A549 (cell line): ENCODE data around the gene DIO3. TPM values are rescaled to one million over a fixed set of nuclear protein-coding genes. Genes with fewer than 3 reads are reported as not detected.
A peak's percentile ranks its signal among the peaks of the same experiment; 100 is the strongest.

Experiments
- ATAC-seq, 2 experiments: fragments of 200-7000 bp in 1 of 2; fragments of >200 bp in 1 of 2; cut with Nextera tagmentation in 1 of 2; cut with Tn5 transposase in 1 of 2; 3 replicates each; pipeline versions ENCODE4 v1.8.0 to v1.9.1; 2018 to 2020; ENCODE audit warnings: mild to moderate bottlenecking in 1 of 2, moderate library complexity in 1 of 2
- CTCF ChIA-PET: fragments of 300-600 bp; sonication (Branson Sonifier 250); formaldehyde crosslinking; extraction: SDS; loops from one replicate; lab custom pipeline; 2021; ENCODE audit warnings: antibody characterized with exemption, inconsistent platforms; lab: Yijun Ruan, JAX
- POLR2A ChIA-PET: fragments of 350-600 bp; formaldehyde crosslinking; extraction: SDS; loops from one replicate; lab custom pipeline; 2021; ENCODE audit warnings: antibody characterized with exemption, inconsistent platforms; lab: Yijun Ruan, JAX
- DNase-seq, 2 experiments: peaks; one replicate each; pipeline versions ENCODE4 v3.0.0 to v3.0.0-alpha.2; 2011 to 2016; ENCODE audit warnings: low read depth in 1 of 2, low spot score in 1 of 2
- FAIRE-seq: peaks from 2 replicates; lab custom pipeline; 2011; peaks lifted over from hg19 to GRCh38; lab: Jason Lieb, UNC
- H3K27ac ChIP-seq, 2 experiments: fragments of >200 bp; sonication (Bioruptor Twin); formaldehyde crosslinking; 3 replicates each; pipeline ENCODE4 v1.5.1; 2016 to 2017
- H3K4me1 ChIP-seq: fragments of >200 bp; sonication (Bioruptor Twin); formaldehyde crosslinking; 3 replicates; pipeline ENCODE4 v1.6.1; 2016
- H3K4me2 ChIP-seq: fragments of >200 bp; sonication (Bioruptor Twin); formaldehyde crosslinking; 3 replicates; pipeline ENCODE4 v1.6.1; 2016
- H3K4me3 ChIP-seq: fragments of >200 bp; sonication (Bioruptor Twin); formaldehyde crosslinking; 3 replicates; pipeline ENCODE4 v1.5.1; 2016
- H3K9me3 ChIP-seq: fragments of >200 bp; sonication (Bioruptor Twin); formaldehyde crosslinking; 3 replicates; pipeline ENCODE4 v1.6.1; 2016
- ATOH8 ChIP-seq: fragments of 250-450 bp; sonication (Bioruptor Pico); IDR thresholded peaks from 2 replicates; pipeline ENCODE4 v1.5.0; 2020; ENCODE audit warnings: low read depth, mild to moderate bottlenecking, moderate library complexity
- JUN ChIP-seq, 2 experiments: fragments of >200 bp; sonication (Bioruptor Twin); formaldehyde crosslinking; IDR thresholded peaks; 2 replicates in 1 of 2; 3 replicates in 1 of 2; pipeline ENCODE4 v1.6.1; 2016 to 2017
- MAX ChIP-seq: IDR thresholded peaks from 2 replicates; pipeline ENCODE4 v1.6.1; 2012
- MYC ChIP-seq: IDR thresholded peaks from 2 replicates; pipeline ENCODE4 v1.6.1; 2012; ENCODE audit warnings: mild to moderate bottlenecking, inconsistent platforms, low read length, improper control_type of control experiment, borderline replicate concordance
- NR3C1 ChIP-seq: fragments of >200 bp; sonication (Bioruptor Twin); formaldehyde crosslinking; IDR thresholded peaks from 3 replicates; pipeline ENCODE4 v1.6.1; 2017
- POLR2A ChIP-seq: IDR thresholded peaks from 2 replicates; pipeline ENCODE4 v1.6.1; 2012; ENCODE audit warnings: mild to moderate bottlenecking, low read length
- SREBF2 ChIP-seq: fragments of 450-650 bp; IDR thresholded peaks from 2 replicates; pipeline ENCODE4 v1.6.1; 2014; ENCODE audit warnings: mild to moderate bottlenecking, moderate library complexity
- TFCP2L1 ChIP-seq: fragments of 250-450 bp; sonication (Bioruptor Pico); IDR thresholded peaks from 2 replicates; pipeline ENCODE4 v1.5.0; 2021; ENCODE audit warnings: mild to moderate bottlenecking
- ZC3H11A ChIP-seq: fragments of 450-650 bp; IDR thresholded peaks from 2 replicates; pipeline ENCODE4 v1.6.1; 2014; ENCODE audit warnings: antibody characterized with exemption, mild to moderate bottlenecking
- ZFP36 ChIP-seq: fragments of 450-650 bp; IDR thresholded peaks from 2 replicates; pipeline ENCODE4 v1.6.1; 2014; ENCODE audit warnings: borderline replicate concordance; ENCODE audit not compliant: partially characterized antibody
- ZNF302 ChIP-seq: fragments of 250-450 bp; sonication (Bioruptor Pico); IDR thresholded peaks from 2 replicates; pipeline ENCODE4 v1.9.0; 2021; ENCODE audit warnings: inconsistent platforms, mild to moderate bottlenecking, moderate library complexity
- ZSCAN20 ChIP-seq: fragments of 250-450 bp; sonication (Bioruptor Pico); IDR thresholded peaks from 2 replicates; pipeline ENCODE4 v1.8.0; 2022; ENCODE audit warnings: mild to moderate bottlenecking, moderate library complexity
- WGBS: methylation state at CpG from one replicate; pipeline ENCODE4 v1.1.6; 2017; ENCODE audit errors: missing lambda C conversion rate; 5-methylcytosine and 5-hydroxymethylcytosine counted together
- polyA plus RNA-seq, 4 experiments: library from polyadenylated mRNA; depleted of rRNA in 3 of 4; stranded (reverse); fragments of >200 nt; fragmentation: RNase III in 1 of 4; extraction: RNeasy Plus Mini Kit Qiagen cat#74134 plus additional on column Dnase treatment in 1 of 4; gene quantifications; 2 replicates in 3 of 4; 3 replicates in 1 of 4; pipeline ENCODE4 v1.2.3, GENCODE V29; 2011 to 2017
- TF ChIP-seq, protein P1 (sequence below): fragments of 150-350 bp; IDR thresholded peaks from 2 replicates; pipeline ENCODE4 v1.6.1; 2014; ENCODE audit warnings: low read depth, mild to moderate bottlenecking, low read length
- TF ChIP-seq, protein P2 (sequence below): fragments of 200-600 bp; sonication (generic); IDR thresholded peaks from 2 replicates; pipeline ENCODE4 v1.6.1; 2016; ENCODE audit warnings: antibody characterized with exemption, mild to moderate bottlenecking, moderate library complexity

The DIO3 gene
- polyA plus RNA-seq, 2 of the 4 experiments (the other 2 are of a cell fraction) = 0.04 to 0.09 TPM

DNA sequence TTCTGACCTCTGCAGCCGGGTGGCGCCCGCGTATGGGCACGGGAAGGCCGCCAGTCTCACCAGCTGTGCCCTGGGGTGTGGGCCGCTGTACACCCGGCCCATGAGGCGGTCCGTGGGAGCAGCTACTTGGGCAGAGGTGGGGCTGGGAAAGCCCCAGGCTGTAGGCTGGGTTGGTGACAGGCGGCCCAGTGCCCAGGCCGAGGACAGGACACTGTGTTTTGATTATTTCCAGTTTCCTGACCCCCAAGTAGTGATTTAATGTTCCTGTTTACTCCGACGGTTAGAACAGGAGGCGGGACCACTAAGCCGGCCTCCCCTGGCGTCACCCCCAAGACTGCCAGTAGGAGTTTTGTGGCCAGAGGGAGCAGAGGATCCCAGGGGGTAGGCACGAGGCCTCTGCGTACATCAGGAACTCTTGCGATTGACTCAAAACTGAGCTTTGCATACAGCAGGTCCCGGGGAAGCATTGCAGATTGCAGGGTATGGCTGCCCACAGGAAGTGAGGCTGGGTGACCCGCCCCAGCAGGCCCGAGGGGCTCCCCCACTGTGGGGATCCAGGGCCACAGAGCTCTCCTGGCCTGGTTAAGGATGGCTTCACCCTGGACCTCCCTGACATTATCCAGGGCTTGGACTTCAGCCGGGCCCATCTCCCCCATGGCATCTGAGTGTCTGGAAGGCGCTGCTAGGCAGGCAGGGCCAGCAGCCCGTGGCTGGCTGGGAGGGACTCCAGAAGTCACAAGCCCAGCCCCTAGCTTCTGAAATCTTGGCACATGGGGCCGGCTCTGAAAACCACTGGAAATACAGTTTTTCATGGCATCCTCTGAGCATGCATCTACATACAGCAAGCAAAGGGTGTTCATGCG, 42.5 kb upstream of the DIO3 start:
- Histone ChIP-seq H3K27ac (peak overlapping the region in 1 of 2 experiments; percentile 48; a peak in 2 of 6 replicates), H3K4me1 (no peaks in the 10 kb centered on the region), H3K9me3 (peaks cover 9% of the 10 kb centered on the region), H3K4me2 (no peak overlapping the region), H3K4me3 (no peak overlapping the region)
- ChIA-PET POLR2A (no interaction called here), CTCF (interaction anchor here (0.6 to 1.0 kb wide), 3 partner anchors 10 to 66 kb away, joined by 3 to 6 read pairs (median 3); no protein-coding TSS in a partner anchor)
- ATAC-seq (peak; percentile 33 to 34; a peak in 4 of 6 replicates), FAIRE-seq (no peak), DNase-seq (no peak)
- TF ChIP-seq ATOH8 (CRISPR knock-in tag) = no peak
- no peak for TF ChIP-seq ZNF302 (CRISPR knock-in tag)
- no peak for TF ChIP-seq ZSCAN20 (CRISPR knock-in tag)
- no peak for TF ChIP-seq JUN (IDR thresholded peaks at IDR 0.05)
- TF ChIP-seq TFCP2L1 (CRISPR knock-in tag) = no peak
- TF ChIP-seq, protein P1, sequence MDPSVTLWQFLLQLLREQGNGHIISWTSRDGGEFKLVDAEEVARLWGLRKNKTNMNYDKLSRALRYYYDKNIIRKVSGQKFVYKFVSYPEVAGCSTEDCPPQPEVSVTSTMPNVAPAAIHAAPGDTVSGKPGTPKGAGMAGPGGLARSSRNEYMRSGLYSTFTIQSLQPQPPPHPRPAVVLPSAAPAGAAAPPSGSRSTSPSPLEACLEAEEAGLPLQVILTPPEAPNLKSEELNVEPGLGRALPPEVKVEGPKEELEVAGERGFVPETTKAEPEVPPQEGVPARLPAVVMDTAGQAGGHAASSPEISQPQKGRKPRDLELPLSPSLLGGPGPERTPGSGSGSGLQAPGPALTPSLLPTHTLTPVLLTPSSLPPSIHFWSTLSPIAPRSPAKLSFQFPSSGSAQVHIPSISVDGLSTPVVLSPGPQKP = no peak
- TF ChIP-seq MYC = no peak
- no peak for TF ChIP-seq MAX
- TF ChIP-seq, protein P2, sequence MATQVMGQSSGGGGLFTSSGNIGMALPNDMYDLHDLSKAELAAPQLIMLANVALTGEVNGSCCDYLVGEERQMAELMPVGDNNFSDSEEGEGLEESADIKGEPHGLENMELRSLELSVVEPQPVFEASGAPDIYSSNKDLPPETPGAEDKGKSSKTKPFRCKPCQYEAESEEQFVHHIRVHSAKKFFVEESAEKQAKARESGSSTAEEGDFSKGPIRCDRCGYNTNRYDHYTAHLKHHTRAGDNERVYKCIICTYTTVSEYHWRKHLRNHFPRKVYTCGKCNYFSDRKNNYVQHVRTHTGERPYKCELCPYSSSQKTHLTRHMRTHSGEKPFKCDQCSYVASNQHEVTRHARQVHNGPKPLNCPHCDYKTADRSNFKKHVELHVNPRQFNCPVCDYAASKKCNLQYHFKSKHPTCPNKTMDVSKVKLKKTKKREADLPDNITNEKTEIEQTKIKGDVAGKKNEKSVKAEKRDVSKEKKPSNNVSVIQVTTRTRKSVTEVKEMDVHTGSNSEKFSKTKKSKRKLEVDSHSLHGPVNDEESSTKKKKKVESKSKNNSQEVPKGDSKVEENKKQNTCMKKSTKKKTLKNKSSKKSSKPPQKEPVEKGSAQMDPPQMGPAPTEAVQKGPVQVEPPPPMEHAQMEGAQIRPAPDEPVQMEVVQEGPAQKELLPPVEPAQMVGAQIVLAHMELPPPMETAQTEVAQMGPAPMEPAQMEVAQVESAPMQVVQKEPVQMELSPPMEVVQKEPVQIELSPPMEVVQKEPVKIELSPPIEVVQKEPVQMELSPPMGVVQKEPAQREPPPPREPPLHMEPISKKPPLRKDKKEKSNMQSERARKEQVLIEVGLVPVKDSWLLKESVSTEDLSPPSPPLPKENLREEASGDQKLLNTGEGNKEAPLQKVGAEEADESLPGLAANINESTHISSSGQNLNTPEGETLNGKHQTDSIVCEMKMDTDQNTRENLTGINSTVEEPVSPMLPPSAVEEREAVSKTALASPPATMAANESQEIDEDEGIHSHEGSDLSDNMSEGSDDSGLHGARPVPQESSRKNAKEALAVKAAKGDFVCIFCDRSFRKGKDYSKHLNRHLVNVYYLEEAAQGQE = no peak
- no peak for TF ChIP-seq ZC3H11A
- TF ChIP-seq NR3C1 = no peak
- no peak for TF ChIP-seq POLR2A
- 80% methylated on average over 17 of the region's 28 CpGs for WGBS

- H3K9me3 ChIP-seq = peaks cover 2% of the 10 kb centered on the region
- CTCF ChIA-PET = interaction anchor here (1.1 kb wide), 1 partner anchor 14 kb away, joined by 3 read pairs; no protein-coding TSS in a partner anchor
- no peaks in the 10 kb centered on the region for H3K4me1 ChIP-seq
- TF ChIP-seq SREBF2 (no peak), ZFP36 (no peak)
- POLR2A ChIA-PET = no interaction called here
- H3K27ac ChIP-seq = peak overlapping the region in 1 of 2 experiments; percentile 57; a peak in 3 of 6 replicates
- ATAC-seq (no peak), FAIRE-seq (no peak), DNase-seq (no peak)
- no peak overlapping the region for H3K4me3 ChIP-seq
- WGBS = 89% methylated on average over 29 of the region's 30 CpGs
- no peak overlapping the region for H3K4me2 ChIP-seq
Measured at GRCh38 chr14:101520621-101521472, 40.4 kb upstream of the DIO3 start.
